ENCODE results near the gene LRRC23. TPM values are rescaled to one million over a fixed set of nuclear protein-coding genes. Genes with fewer than 3 reads are reported as not detected.
A peak's percentile ranks its signal among the peaks of the same experiment; 100 is the strongest.
"Not testable (repeated sequence)": the region's sequence is repeated elsewhere in the genome, so short reads cannot be mapped to it uniquely, and the experiment has no call there.

Gene LRRC23
- polyA plus RNA-seq, 1 experiment: 10.6 TPM

DNA sequence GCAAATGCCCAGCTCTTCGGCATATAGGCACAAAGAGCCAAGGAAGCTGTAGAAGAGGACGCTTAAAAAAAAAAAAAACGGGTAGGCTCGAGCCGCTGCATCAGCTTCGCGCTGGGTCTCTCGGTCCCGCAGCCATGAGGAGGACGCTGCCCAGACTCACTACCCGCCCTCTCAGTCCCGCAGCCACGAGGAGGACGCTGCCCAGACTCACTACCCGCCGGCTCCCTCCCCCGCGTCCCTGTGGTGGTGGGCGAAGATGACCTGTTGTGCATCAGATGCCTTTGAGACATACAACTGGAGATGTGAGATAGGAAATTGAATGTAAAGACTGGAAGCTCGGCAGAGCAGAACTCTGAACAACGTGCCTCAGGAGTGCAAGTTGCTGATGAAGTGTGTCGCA lies 20.1 kb upstream of the LRRC23 start:
- Histone ChIP-seq H3K9me3 (ENCODE audit: control insufficient read depth, insufficient read depth, low read length) (no peaks in the 10 kb centered on the region), H3K4me3 (ENCODE audit: low read depth, low read length) (no peak overlapping the region), H3K27ac (ENCODE audit: low read depth, low read length) (no peak overlapping the region), H3K27me3 (ENCODE audit: control insufficient read depth, insufficient read depth, low read length) (no peaks in the 10 kb centered on the region)
- CTCF ChIA-PET: interaction anchor here (0.6 to 0.7 kb wide), 2 partner anchors 15 to 39 kb away, joined by 3 read pairs; no protein-coding TSS in a partner anchor
- TF ChIP-seq, protein P1, sequence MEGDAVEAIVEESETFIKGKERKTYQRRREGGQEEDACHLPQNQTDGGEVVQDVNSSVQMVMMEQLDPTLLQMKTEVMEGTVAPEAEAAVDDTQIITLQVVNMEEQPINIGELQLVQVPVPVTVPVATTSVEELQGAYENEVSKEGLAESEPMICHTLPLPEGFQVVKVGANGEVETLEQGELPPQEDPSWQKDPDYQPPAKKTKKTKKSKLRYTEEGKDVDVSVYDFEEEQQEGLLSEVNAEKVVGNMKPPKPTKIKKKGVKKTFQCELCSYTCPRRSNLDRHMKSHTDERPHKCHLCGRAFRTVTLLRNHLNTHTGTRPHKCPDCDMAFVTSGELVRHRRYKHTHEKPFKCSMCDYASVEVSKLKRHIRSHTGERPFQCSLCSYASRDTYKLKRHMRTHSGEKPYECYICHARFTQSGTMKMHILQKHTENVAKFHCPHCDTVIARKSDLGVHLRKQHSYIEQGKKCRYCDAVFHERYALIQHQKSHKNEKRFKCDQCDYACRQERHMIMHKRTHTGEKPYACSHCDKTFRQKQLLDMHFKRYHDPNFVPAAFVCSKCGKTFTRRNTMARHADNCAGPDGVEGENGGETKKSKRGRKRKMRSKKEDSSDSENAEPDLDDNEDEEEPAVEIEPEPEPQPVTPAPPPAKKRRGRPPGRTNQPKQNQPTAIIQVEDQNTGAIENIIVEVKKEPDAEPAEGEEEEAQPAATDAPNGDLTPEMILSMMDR (IDR thresholded peaks at IDR 0.05; ENCODE audit: low read depth, low read length): no peak
- no peak for DNase-seq (ENCODE audit: low read depth, low spot score)
- POLR2A ChIA-PET: interaction anchor here (0.7 to 1.2 kb wide), 2 partner anchors 16 to 30 kb away, joined by 3 to 4 read pairs; partner anchors contain the start of gene ENO2

DNA sequence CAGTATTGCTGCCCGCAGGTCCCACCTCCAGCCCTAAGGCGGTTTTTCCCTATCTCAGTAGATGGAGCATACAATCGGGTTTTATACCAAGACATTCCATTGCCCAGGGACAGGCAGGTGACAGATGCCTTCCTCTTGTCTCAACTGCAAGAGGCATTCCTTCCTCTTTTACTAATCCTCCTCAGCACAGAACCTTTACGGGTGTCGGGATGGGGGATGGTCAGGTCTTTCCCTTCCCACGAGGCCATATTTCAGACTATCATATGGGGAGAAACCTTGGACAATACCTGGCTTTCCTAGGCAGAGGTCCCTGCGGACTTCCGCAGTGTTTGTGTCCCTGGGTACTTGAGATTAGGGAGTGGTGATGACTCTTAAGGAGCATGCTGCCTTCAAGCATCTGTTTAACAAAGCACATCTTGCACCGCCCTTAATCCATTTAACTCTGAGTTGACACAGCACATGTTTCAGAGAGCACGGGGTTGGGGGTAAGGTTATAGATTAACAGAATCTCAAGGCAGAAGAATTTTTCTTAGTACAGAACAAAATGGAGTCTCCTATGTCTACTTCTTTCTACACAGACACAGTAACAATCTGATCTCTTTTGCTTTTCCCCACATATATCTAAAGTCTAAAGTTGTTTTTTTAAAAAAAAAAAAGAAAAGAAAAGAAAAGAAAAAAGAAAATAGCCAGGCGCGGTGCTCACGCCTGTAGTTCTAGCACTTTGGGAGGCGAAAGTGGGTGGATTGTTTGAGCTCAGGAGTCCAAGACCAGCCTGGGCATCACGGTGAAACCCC lies 18.2 kb upstream of the LRRC23 start:
- CTCF ChIA-PET: interaction anchor here (1.1 kb wide), 1 partner anchor 14 kb away, joined by 10 read pairs; the partner anchor contains the start of gene SPSB2
- H3K9me3 ChIP-seq (ENCODE audit: control insufficient read depth, insufficient read depth, low read length); H3K27me3 ChIP-seq (ENCODE audit: control insufficient read depth, insufficient read depth, low read length); H3K4me3 ChIP-seq (ENCODE audit: low read depth, low read length); H3K27ac ChIP-seq (ENCODE audit: low read depth, low read length); POLR2A ChIA-PET; DNase-seq (ENCODE audit: low read depth, low spot score): not testable (repeated sequence)

DNA sequence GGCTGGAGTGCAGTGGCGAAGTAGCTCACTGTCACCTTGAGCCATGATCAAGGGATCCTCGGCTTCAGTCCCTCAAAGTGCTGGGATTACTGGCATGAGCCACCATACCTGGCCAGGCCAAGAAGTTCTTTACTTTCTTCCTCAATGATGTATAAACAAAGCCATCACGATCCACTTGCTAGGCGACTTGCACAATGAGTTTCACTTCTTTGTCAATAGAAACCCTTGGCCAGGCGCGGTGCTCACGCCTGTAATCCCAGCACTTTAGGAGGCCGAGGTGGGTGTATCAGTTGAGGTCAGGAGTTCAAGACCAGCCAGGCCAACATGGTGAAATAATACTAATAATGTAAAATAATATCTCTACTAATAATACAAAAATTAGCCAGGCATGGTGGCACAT lies 17.2 kb upstream of the LRRC23 start:
- TF ChIP-seq, protein P1 (IDR thresholded peaks at IDR 0.05; ENCODE audit: low read depth, low read length): no peak
- CTCF ChIA-PET: interaction anchor here (1.1 kb wide), 1 partner anchor 15 kb away, joined by 10 read pairs; the partner anchor contains the start of gene SPSB2
- POLR2A ChIA-PET: interaction anchor here (0.7 kb wide), 1 partner anchor 14 kb away, joined by 3 read pairs; the partner anchor contains the start of gene SPSB2
- Histone ChIP-seq H3K9me3 (ENCODE audit: control insufficient read depth, insufficient read depth, low read length) (no peaks in the 10 kb centered on the region; the same call in 1 of the 2 replicates), H3K27ac (ENCODE audit: low read depth, low read length) (no peak overlapping the region), H3K27me3 (ENCODE audit: control insufficient read depth, insufficient read depth, low read length) (no peaks in the 10 kb centered on the region), H3K4me3 (ENCODE audit: low read depth, low read length) (no peak overlapping the region)
- DNase-seq (ENCODE audit: low read depth, low spot score): no peak

DNA sequence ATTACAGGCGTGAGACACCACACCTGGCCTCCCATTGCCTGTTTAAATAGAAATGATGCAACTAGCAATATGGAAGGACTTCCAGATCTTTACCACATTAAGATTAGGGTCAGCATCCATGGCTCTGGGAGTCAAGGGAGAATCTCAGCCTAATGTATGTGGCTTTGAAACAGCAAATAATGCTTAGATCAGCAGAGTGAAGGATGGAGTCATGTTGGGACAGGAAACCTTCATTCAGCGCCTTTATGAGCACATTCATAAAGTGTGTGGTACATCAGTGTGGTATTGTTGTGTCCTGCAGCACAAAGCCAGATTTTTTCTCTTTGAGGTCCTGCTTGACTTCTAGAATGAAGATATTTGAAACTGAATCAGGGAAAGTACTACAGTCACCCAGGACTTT lies 16.3 kb upstream of the LRRC23 start:
- CTCF ChIA-PET: no interaction called here

DNA sequence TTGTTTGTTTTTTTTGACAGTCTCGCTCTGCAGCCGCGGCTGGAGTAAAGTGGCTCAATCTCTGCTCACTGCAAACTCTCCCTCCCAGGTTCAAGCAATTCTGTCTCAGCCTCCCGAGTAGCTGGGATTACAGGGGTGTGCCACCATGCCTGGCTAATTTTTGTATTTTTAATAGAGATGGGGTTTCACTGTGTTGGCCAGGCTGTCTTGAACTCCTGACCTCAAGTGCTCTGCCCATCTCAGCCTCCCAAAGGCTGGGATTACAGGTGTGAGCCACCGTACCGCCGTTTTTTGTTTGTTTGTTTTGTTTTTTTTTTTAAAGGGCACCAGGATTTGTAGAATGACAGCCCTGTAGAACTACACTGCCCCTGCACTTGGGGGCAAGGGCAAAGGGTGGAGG lies 15.8 kb upstream of the LRRC23 start:
- H3K4me3 ChIP-seq (ENCODE audit: low read depth, low read length); H3K27me3 ChIP-seq (ENCODE audit: control insufficient read depth, insufficient read depth, low read length); DNase-seq (ENCODE audit: low read depth, low spot score); POLR2A ChIA-PET; H3K9me3 ChIP-seq (ENCODE audit: control insufficient read depth, insufficient read depth, low read length); H3K27ac ChIP-seq (ENCODE audit: low read depth, low read length): not testable (repeated sequence)
- CTCF ChIA-PET: interaction anchor here (0.9 kb wide), 1 partner anchor 19 kb away, joined by 3 read pairs; no protein-coding TSS in a partner anchor

More for the DNA sequence above, 16.3 kb upstream of the LRRC23 start:
- DNase-seq (ENCODE audit: low read depth, low spot score): no peak
- Histone ChIP-seq H3K27ac (ENCODE audit: low read depth, low read length) (no peak overlapping the region), H3K9me3 (ENCODE audit: control insufficient read depth, insufficient read depth, low read length) (no peaks in the 10 kb centered on the region; the same call in 1 of the 2 replicates), H3K4me3 (ENCODE audit: low read depth, low read length) (no peak overlapping the region), H3K27me3 (ENCODE audit: control insufficient read depth, insufficient read depth, low read length) (no peaks in the 10 kb centered on the region)
- POLR2A ChIA-PET: no interaction called here
- TF ChIP-seq, protein P1 (IDR thresholded peaks at IDR 0.05; ENCODE audit: low read depth, low read length): no peak

DNA sequence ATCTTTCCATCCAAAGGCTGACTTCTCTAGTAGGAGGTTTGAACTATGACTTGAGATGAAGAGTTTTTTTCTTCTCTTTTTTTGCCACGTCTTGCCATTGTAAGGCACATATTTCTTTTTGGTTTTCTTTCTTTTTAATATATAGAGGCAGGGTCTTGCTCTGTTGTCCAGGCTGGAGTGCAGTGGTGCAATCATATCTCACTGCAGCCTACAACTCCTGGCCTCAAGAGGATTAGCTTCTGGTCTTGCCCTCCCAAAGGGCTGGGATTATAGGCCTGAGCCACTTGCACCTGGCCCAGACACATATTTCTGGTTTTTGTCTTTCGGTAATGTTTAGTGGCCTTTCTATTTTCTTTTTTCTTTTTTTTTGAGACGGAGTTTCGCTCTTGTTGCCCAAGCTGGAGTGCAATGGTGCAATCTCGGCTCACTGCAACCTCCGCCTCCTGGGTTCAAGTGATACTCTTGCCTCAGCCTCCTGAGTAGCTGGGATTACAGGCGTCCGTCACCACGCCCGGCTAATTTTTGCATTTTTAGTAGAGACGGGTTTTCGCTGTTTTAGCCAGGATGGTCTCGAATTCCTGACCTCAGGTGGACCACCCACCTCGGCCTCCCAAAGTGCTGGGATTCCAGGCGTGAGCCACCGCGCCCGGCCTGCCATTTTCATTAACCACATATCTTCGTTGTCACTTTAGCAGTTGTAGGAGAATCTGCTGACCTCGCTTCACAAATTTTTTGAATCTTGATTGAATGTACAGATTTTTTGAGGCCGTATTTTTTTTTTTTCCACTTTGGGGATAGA lies 14.6 kb upstream of the LRRC23 start:
- H3K4me3 ChIP-seq (ENCODE audit: low read depth, low read length); H3K9me3 ChIP-seq (ENCODE audit: control insufficient read depth, insufficient read depth, low read length); DNase-seq (ENCODE audit: low read depth, low spot score); H3K27me3 ChIP-seq (ENCODE audit: control insufficient read depth, insufficient read depth, low read length): not testable (repeated sequence)
- ChIA-PET POLR2A (interaction anchor here (1.0 kb wide), 1 partner anchor 9 kb away, joined by 3 read pairs; no protein-coding TSS in a partner anchor), CTCF (interaction anchor here (0.9 kb wide), 1 partner anchor 20 kb away, joined by 3 read pairs; no protein-coding TSS in a partner anchor)
- H3K27ac ChIP-seq (ENCODE audit: low read depth, low read length): peak overlapping the region; percentile 94

Measured in AG04450 (cell line).